AG09319 (cell line): ENCODE results near the gene MLYCD.

Experiments used
- DNase-seq: peaks from one replicate; pipeline ENCODE4 v3.0.0-alpha.2; 2010; ENCODE audit warnings: low read depth; ENCODE audit errors: extremely low read depth
- TF ChIP-seq, protein P1 (sequence below): IDR thresholded peaks from 2 replicates; pipeline ENCODE4 v1.5.1; 2011; ENCODE audit warnings: low read depth, mild to moderate bottlenecking, inconsistent platforms, low read length, moderate library complexity

The MLYCD gene

DNA sequence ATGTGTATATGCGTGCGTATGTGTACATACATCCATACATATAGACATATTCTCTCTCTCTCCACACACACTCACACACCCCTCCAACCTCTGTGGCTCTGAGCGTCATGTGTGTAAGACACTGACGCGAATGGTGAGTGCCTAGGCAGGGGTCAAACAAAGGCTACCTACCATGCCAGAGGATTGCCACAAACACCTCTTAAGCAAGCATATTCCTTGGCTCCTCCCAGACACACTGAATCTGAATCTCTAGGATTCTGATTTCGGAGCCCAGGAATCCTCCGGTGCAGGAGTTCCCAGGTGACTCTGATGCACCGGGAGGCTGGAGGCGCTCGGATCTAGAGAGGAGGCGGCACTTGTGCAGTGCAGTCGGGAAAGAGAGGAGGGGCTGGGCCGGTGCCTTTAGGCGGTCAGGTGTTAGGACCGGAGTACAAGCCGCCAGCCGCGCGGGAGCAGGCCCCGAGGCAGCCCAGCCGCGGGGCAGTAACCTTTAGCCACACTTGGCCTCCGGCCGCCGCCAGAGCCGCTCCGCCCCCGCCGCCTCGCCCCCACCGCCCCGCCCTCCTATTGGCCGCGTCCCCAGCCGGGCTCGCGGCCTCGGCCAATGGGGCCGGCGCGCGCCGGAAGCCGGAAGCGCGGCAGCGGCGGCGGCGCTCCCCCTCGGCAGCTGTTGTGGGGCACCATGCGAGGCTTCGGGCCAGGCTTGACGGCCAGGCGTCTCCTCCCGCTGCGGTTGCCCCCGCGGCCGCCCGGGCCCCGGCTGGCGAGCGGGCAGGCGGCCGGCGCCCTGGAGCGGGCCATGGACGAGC, at the start of gene MLYCD:
MLYCD (plus strand) TSS at position 653 of the 809 bp plus-strand sequence; CDS start at position 683, 30 bp downstream.
- TF ChIP-seq, protein P1, sequence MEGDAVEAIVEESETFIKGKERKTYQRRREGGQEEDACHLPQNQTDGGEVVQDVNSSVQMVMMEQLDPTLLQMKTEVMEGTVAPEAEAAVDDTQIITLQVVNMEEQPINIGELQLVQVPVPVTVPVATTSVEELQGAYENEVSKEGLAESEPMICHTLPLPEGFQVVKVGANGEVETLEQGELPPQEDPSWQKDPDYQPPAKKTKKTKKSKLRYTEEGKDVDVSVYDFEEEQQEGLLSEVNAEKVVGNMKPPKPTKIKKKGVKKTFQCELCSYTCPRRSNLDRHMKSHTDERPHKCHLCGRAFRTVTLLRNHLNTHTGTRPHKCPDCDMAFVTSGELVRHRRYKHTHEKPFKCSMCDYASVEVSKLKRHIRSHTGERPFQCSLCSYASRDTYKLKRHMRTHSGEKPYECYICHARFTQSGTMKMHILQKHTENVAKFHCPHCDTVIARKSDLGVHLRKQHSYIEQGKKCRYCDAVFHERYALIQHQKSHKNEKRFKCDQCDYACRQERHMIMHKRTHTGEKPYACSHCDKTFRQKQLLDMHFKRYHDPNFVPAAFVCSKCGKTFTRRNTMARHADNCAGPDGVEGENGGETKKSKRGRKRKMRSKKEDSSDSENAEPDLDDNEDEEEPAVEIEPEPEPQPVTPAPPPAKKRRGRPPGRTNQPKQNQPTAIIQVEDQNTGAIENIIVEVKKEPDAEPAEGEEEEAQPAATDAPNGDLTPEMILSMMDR = no peak
- no peak for DNase-seq

DNA sequence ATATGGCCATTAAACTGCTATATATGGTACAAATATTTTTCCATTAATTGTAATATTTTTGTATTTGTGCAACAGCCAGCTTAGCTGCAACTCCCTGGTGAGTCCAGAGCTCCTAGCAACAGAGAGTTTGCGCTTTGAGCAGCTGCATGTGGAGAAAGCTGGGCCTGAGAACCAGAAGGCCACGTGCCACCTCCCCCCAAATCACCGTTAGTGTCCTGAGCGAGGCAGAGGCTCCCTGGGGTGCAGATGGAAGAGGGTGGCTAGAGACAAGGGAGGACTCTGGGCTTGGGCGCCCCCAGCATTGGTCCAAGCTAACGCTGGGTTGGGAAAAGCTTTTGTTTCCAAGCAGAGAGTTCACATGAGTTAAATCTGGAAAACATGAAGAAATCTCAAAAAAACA, 49.5 kb upstream of the MLYCD start:
- TF ChIP-seq, protein P1 = no peak
- DNase-seq = no peak

DNA sequence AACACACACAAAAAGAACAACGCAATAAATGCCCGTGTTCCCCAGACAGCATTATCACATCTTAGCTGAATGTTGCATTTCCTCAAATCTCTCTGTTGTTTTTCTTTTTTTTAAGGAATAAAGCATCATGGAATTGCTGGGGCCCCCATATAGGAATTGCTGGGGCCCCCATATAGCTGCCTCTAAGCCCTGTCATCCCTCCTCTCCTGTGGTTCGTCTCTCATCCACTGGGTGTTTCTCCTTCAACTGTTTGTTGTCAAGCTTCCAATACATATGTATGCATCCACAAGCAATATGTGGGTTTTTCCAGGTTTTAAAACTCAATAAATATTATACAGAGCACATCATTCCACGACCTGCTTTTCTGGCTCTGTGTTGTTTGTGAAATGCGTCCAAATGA, 48.0 kb upstream of the MLYCD start:
- TF ChIP-seq, protein P1 = no peak
- no peak for DNase-seq

DNA sequence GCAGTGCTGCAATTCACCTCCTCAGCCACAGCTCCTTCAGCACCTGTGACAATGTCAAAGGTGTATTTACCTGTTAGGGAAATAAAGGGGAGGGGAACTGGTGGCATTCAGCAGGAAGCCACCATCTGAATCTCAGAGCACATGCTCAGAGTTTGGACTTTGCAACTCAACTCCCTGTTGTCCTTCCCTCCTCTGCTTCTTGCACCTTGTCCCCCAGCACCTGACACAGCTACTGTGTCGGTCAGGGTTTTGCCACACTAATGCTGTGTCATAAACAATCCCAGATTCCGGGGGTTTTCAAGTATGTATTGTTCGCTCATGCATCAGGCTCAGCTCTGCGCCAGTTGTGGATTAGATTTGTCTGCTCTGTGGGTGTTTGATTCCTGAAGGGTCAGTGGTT, 47.4 kb upstream of the MLYCD start:
- DNase-seq = no peak
- TF ChIP-seq, protein P1 = no peak

DNA sequence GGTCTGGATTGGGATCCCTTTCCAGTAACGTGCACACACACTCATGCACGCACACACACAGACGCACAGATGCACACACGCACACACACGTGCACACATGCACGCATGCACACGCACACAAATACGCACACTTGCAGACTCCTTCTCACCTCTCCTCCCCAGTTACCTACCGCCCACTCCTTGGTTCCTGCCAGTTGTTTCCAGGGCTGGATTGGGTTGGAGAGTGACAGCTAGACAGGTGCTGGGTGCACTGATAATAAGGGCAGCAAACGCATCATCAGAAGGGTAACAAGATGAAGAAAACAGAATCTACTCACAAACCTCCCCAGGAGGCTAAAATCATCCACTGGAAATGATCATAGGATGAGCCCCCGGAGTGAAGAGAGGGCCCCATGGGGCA, 46.1 kb upstream of the MLYCD start:
- DNase-seq = no peak
- TF ChIP-seq, protein P1 = no peak

DNA sequence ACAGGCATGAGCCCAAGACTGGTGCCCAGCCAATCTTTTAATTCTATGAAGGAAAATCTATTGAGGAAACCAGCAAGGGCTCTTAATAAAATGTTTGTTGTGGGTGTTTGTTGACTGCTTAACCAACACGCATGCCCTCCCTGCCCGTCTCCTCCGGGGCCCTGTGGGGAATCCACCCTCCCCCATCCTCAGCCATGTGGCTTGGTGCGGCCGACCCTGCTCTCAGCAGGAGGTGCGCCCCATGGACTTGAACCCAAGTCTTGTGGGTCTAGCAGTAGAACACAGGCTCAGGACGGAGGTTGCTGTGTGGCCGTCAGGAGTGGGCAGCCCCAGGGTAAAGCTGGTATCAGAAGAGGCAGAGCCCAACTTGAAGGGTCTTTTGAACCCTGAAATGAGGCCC, 45.1 kb upstream of the MLYCD start:
- DNase-seq = no peak
- TF ChIP-seq, protein P1 = no peak

DNA sequence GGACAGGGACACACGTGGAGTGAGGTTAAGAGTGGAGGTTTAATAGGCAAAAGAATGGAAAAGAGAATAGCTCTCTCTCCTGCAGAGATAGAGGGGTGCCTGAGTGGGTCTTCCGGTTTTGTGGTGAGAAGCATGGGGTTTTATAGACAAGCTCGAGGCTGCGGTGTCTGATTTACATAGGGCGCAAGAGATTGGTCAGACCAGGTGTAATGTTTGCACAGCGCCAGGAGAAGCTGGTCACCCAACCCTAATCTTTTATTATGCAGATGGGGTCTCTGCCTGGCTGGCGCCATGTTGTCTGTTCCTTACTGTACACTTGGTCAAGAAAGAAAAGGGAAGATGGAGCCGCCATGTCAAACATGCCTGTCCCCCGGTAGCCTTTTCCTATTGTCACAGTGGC, 44.5 kb upstream of the MLYCD start:
- TF ChIP-seq, protein P1 = no peak
- no peak for DNase-seq
